ENCODE results near the gene ZNF138.
"Not testable (repeated sequence)": the region's sequence is repeated elsewhere in the genome, so short reads cannot be mapped to it uniquely, and the experiment has no call there.

The ZNF138 gene

GRCh38 chr7:64839910-64840309, 45.7 kb downstream of the ZNF138 start:
- DNase-seq: no peak

GRCh38 chr7:64849250-64849923, 55.2 kb downstream of the ZNF138 start:
- no peak for DNase-seq

- no peak for DNase-seq
These were observed 55.8 kb downstream of the ZNF138 start for GRCh38 chr7:64849924-64850499.

- DNase-seq: no peak
These were observed 59.5 kb downstream of the ZNF138 start for GRCh38 chr7:64853679-64854078.

GRCh38 chr7:64854969-64855368, 60.7 kb downstream of the ZNF138 start:
- no peak for DNase-seq

- no peak for DNase-seq
These were observed 68.8 kb downstream of the ZNF138 start for GRCh38 chr7:64863021-64863420.

GRCh38 chr7:64863530-64863929, 69.3 kb downstream of the ZNF138 start:
- not testable (repeated sequence) for DNase-seq

GRCh38 chr7:64863969-64864368, 69.7 kb downstream of the ZNF138 start:
- no peak for DNase-seq

GRCh38 chr7:64867863-64868440, 73.7 kb downstream of the ZNF138 start:
- DNase-seq: no peak

- DNase-seq: no peak
These were observed 74.3 kb downstream of the ZNF138 start for GRCh38 chr7:64868499-64868898.

- DNase-seq: no peak
These were observed 75.0 kb downstream of the ZNF138 start for GRCh38 chr7:64869121-64869725.

- DNase-seq: no peak
These were observed 75.8 kb downstream of the ZNF138 start for GRCh38 chr7:64869912-64870562.

- no peak for DNase-seq
These were observed 76.4 kb downstream of the ZNF138 start for GRCh38 chr7:64870656-64871055.

- no peak for DNase-seq
These were observed 77.5 kb downstream of the ZNF138 start for GRCh38 chr7:64871761-64872160.

- DNase-seq: no peak
These were observed 78.3 kb downstream of the ZNF138 start for GRCh38 chr7:64872351-64873154.

- DNase-seq: no peak
These were observed 78.9 kb downstream of the ZNF138 start for GRCh38 chr7:64873155-64873500.

- no peak for DNase-seq
These were observed 79.3 kb downstream of the ZNF138 start for GRCh38 chr7:64873517-64873916.

- DNase-seq: no peak
These were observed 79.9 kb downstream of the ZNF138 start for GRCh38 chr7:64874114-64874513.

GRCh38 chr7:64874562-64875250, 80.5 kb downstream of the ZNF138 start:
- no peak for DNase-seq

- DNase-seq: no peak
These were observed 81.0 kb downstream of the ZNF138 start for GRCh38 chr7:64875258-64875657.

GRCh38 chr7:64875658-64876406, 81.6 kb downstream of the ZNF138 start:
- no peak for DNase-seq

Measured in NCI-H1417 treated with DMSO at 0.1 percent for 48 hours (cell line).